Bronchial epithelial cell (primary cell): ENCODE data around the gene DHDH. TPM values are rescaled to one million over a fixed set of nuclear protein-coding genes. Genes with fewer than 3 reads are reported as not detected.

Source experiments
- DNase-seq: peaks from one replicate; pipeline ENCODE4 v3.0.0-alpha.2; 2010; ENCODE audit warnings: low read depth
- FAIRE-seq: peaks from 2 replicates; lab custom pipeline; 2011; peaks lifted over from hg19 to GRCh38; lab: Jason Lieb, UNC
- H3K27me3 ChIP-seq: 2 replicates; pipeline ENCODE4 v1.5.1; 2011; ENCODE audit warnings: low read length; ENCODE audit not compliant: control insufficient read depth, insufficient read depth
- H3K36me3 ChIP-seq: 2 replicates; pipeline ENCODE4 v1.5.1; 2011; ENCODE audit warnings: low read length; ENCODE audit not compliant: control insufficient read depth, insufficient read depth
- H3K4me3 ChIP-seq: 2 replicates; pipeline ENCODE4 v1.5.1; 2011; ENCODE audit warnings: mild to moderate bottlenecking, low read depth, low read length, control low read depth
- CTCF ChIP-seq: IDR thresholded peaks from 2 replicates; pipeline ENCODE4 v1.5.1; 2011; ENCODE audit warnings: mild to moderate bottlenecking, moderate library complexity, low read length, control low read depth, inconsistent platforms; ENCODE audit not compliant: insufficient read depth, severe bottlenecking
- total RNA-seq: library from RNA; depleted of rRNA; stranded (reverse); fragments of >200 nt; gene quantifications from 2 replicates; pipeline ENCODE4 v1.2.1, GENCODE V29; 2014

DHDH gene
- total RNA-seq, 1 donor from 2014 or later, result 10.8 TPM

DNA sequence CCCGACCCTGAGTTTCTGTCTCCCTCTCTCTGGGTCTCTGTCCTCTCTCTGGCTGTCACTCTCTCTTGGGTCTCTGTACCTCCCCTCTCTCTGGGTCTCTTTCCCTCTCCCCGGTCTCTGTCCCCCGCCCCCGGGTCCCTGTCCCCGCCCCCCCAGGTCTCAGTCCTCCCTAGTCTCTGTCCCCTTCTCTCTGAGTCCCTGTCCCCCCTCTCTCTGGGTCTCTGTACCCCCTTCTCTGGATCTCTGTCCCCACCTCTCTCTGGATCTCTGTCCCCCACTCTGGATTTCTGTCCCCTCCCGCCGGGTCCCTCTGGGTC, 29.3 kb downstream of the DHDH start:
- DNase-seq (no peak), FAIRE-seq (no peak)
- peaks cover 2% of the 10 kb centered on the region for H3K36me3 ChIP-seq
- H3K4me3 ChIP-seq, result no peak overlapping the region
- no peak for TF ChIP-seq CTCF
- H3K27me3 ChIP-seq, result no peaks in the 10 kb centered on the region

GRCh38 chr19:48963371-48964204, 30.1 kb downstream of the DHDH start:
- peak; percentile 56 for DNase-seq
- H3K4me3 ChIP-seq, result peak overlapping the region; percentile 16
- H3K36me3 ChIP-seq, result peaks cover 3% of the 10 kb centered on the region
- H3K27me3 ChIP-seq, result no peaks in the 10 kb centered on the region
- no peak for FAIRE-seq
- no peak for TF ChIP-seq CTCF

DNA sequence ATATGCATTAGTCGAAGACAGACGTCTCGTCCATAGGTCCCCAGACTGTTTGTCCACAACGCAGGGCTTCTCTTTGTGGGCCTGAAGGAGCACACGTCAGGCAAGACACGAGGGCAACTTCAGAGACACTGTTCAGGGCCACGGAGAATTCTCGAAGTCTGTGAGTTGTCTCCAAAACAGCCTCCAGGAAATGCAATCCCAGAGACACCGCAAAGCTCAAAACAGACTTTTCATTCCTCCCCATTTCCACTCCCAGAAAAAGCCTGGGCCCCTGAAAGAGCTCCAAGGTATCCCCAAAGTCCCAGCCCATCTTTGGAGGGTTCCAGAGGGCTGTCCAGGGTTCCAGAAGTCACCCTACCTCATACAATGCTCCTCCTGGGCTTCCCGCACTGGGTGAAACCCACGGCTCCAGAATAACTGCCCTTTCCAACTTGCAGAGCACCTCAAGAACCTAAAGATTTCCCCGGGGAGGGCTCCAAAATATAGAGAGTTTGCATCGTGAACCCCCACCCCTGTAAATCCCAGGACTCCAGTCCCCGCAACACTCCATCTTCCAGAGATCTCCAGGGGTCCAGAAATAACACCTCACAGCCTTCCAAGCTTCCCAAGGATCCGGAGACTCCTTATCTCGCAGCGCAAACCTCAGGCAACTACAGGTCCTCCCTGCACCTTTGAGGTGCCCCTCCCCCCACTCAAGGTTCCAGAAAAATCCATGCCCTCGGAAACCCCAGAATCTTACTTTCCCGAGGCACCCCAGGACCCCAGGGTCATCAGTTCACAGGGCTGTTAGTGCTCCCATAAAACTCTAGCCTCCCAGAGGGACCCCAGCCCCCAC, 30.9 kb downstream of the DHDH start:
- no peak for DNase-seq
- peaks cover 6% of the 10 kb centered on the region for H3K36me3 ChIP-seq
- peak overlapping the region; percentile 85 for H3K4me3 ChIP-seq
- FAIRE-seq, result no peak
- no peak for TF ChIP-seq CTCF
- no peaks in the 10 kb centered on the region for H3K27me3 ChIP-seq

DNA sequence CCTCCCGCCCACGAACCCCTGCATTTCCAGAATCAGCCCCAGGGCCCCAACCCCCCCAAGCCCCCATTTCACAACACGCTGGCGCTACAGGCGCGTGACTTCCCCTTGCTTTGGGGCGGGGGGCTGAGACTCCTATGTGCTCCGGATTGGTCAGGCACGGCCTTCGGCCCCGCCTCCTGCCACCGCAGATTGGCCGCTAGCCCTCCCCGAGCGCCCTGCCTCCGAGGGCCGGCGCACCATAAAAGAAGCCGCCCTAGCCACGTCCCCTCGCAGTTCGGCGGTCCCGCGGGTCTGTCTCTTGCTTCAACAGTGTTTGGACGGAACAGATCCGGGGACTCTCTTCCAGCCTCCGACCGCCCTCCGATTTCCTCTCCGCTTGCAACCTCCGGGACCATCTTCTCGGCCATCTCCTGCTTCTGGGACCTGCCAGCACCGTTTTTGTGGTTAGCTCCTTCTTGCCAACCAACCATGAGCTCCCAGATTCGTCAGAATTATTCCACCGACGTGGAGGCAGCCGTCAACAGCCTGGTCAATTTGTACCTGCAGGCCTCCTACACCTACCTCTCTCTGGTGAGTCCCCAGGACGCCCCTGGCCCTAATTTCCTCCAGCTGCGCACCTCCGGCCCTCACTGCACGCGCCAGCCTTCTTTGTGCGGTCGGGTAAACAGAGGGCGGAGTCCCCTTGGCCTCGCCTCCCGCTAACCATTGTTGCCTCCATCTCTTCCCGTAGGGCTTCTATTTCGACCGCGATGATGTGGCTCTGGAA, 31.7 kb downstream of the DHDH start, which contains the start of gene FTL:
Gene FTL, plus strand, starts transcription at position 270 of the 766 bp plus-strand sequence. Its CDS starts 199 bp downstream, at position 469.
- no peak for TF ChIP-seq CTCF
- DNase-seq, result peak; percentile 73
- FAIRE-seq, result no peak
- no peaks in the 10 kb centered on the region for H3K27me3 ChIP-seq
- peak within 1 kb of the TSS; percentile 85 for H3K4me3 ChIP-seq
- H3K36me3 ChIP-seq, result peaks cover 10% of the 10 kb centered on the region

DNA sequence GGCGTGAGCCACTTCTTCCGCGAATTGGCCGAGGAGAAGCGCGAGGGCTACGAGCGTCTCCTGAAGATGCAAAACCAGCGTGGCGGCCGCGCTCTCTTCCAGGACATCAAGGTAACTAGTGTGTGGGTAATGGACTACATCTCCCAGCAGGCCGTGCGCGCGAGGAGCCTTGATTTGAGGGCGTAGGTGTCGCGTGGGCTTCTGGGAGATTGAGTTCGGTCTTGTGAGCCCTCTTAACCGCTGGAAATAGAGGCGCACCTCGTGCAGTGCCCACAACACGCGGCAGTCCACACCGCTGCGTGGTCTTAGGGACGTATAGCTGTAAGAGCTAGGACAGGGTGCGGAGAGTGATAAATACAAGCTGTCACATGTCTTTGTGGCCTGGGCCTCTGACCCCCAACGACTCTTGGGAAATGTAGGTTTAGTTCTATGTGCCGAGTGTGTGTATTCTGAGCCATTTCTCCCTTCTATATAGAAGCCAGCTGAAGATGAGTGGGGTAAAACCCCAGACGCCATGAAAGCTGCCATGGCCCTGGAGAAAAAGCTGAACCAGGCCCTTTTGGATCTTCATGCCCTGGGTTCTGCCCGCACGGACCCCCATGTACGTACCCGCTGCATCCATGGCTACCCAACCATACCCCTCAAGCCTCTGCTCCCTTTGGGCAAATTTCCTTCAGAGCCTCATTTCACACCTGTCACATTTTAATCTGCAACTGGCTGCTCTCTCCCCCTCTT, 32.5 kb downstream of the DHDH start:
- Histone ChIP-seq H3K36me3 (peaks cover 13% of the 10 kb centered on the region), H3K27me3 (no peaks in the 10 kb centered on the region), H3K4me3 (peak overlapping the region; percentile 85)
- no peak for TF ChIP-seq CTCF
- no peak for FAIRE-seq
- DNase-seq, result peak; percentile 79
